ENCODE data around the gene SRRM2. TPM values are rescaled to one million over a fixed set of nuclear protein-coding genes. Genes with fewer than 3 reads are reported as not detected.

Gene SRRM2
- total RNA-seq, 1 donor = 96.3 TPM

DNA sequence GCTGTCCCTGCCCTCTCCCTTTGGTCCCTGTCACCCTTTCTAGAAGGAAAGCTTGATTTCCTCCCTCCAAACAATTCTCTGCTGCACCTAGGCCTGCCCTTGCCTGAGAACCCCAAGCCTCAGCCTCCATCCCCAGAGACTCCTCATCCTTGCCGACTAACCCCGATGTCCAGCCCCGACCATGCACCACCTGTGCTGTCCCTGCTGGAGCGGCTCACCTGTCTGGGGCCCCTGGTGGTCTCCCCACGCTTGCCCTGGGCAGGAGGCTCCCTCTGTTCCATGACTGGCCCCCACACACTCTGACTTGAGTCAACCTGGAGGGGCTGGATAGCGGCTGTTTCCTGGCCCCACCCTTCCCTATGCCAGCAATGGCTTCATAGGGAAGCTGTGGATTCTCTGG is 12.0 kb upstream of the SRRM2 start:
- TF ChIP-seq, protein P1, sequence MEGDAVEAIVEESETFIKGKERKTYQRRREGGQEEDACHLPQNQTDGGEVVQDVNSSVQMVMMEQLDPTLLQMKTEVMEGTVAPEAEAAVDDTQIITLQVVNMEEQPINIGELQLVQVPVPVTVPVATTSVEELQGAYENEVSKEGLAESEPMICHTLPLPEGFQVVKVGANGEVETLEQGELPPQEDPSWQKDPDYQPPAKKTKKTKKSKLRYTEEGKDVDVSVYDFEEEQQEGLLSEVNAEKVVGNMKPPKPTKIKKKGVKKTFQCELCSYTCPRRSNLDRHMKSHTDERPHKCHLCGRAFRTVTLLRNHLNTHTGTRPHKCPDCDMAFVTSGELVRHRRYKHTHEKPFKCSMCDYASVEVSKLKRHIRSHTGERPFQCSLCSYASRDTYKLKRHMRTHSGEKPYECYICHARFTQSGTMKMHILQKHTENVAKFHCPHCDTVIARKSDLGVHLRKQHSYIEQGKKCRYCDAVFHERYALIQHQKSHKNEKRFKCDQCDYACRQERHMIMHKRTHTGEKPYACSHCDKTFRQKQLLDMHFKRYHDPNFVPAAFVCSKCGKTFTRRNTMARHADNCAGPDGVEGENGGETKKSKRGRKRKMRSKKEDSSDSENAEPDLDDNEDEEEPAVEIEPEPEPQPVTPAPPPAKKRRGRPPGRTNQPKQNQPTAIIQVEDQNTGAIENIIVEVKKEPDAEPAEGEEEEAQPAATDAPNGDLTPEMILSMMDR (IDR thresholded peaks at IDR 0.05; ENCODE audit: insufficient read depth, low read length) = no peak
- H3K4me3 ChIP-seq (ENCODE audit: low read depth, low read length) = no peak overlapping the region
- no peak for DNase-seq (ENCODE audit: low read depth)

DNA sequence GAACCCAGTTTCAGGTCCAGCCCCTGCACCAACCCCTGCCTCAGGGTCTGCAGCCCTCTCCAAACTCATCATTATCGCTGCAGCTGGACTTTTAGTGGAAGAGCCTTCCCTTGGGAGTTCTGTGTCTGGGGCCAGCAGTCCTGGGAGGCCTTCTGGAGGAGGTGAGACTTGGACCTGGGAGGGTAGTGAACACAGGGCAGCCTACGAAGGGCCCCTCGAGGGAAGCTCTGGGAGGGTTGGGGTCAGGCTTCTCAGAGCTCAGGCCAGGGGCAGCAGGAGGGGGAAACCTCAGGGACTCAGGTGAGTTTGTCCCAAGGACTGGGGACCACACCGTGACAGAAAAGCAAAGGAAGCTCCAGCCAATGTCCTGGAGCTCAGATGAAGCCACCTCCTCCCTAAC is 11.3 kb upstream of the SRRM2 start:
- no peak overlapping the region for H3K4me3 ChIP-seq (ENCODE audit: low read depth, low read length)
- TF ChIP-seq, protein P1 (IDR thresholded peaks at IDR 0.05; ENCODE audit: insufficient read depth, low read length) = no peak
- no peak for DNase-seq (ENCODE audit: low read depth)

GRCh38 chr16:2742323-2743006 is 10.0 kb upstream of the SRRM2 start:
- H3K4me3 ChIP-seq (ENCODE audit: low read depth, low read length) = no peak overlapping the region
- TF ChIP-seq, protein P1 (IDR thresholded peaks at IDR 0.05; ENCODE audit: insufficient read depth, low read length) = no peak
- DNase-seq (ENCODE audit: low read depth) = no peak

- DNase-seq (ENCODE audit: low read depth) = no peak
- TF ChIP-seq, protein P1 (IDR thresholded peaks at IDR 0.05; ENCODE audit: insufficient read depth, low read length) = no peak
- no peak overlapping the region for H3K4me3 ChIP-seq (ENCODE audit: low read depth, low read length)
Observed at GRCh38 chr16:2743007-2743810, 9.2 kb upstream of the SRRM2 start.

DNA sequence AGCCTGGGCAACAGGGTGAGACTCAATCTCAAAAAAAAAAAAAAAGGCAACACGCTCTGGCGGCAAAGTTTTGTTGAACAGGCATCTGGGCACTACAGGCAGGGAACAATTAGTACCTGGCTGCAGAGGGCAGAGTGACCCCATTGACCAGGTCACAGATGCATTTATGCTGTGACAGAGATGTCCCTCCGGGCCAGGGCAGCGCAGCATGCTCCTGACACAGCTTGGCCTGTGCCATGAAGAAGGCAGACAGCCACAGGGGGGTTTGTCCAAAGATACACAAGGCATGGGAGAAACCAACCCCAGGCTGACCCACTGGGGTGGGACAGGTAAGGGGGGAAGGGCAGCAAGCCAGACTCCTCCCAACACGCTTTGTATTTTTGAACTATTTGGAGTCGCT is 7.7 kb upstream of the SRRM2 start:
- DNase-seq (ENCODE audit: low read depth) = no peak
- TF ChIP-seq, protein P1 (IDR thresholded peaks at IDR 0.05; ENCODE audit: insufficient read depth, low read length) = no peak
- H3K4me3 ChIP-seq (ENCODE audit: low read depth, low read length) = no peak overlapping the region

DNA sequence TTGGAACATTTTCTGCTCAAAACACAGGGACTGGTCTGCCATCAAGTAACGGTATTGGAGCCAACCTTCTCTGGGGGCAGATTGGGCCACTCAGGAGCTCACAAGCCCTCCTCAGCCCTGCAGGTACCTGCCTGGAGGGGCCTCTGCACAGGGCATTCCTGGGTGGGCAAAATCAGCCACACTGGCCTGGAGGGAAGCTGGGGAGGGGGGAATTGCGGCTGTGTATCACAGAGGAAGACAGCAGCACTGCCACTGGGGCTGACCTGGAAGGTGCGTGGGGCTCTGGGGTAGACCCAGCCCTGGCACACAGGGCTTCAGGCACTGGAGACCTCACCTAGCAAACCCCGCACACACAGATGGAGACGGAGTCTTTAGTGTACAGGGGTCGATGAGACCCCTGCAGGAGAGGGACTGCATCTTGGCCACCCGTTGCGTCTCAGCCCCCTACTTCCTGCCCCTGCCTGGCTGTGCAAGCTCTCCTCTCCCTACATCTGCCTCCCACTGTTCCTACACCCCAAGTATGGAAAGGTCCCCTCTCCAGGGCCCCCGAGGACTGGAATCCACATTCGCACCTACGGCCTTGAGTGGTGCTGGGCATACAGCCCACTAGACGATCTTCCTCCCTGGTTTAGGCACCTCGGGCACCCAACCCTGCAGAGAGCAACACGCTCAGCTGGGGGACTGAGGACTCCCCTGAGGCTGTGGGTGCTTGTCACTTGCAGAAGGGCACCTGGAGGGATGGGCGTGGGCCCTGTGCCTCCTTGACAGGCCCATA is 7.1 kb upstream of the SRRM2 start:
- H3K4me3 ChIP-seq (ENCODE audit: low read depth, low read length) = no peak overlapping the region
- TF ChIP-seq, protein P1 (IDR thresholded peaks at IDR 0.05; ENCODE audit: insufficient read depth, low read length) = no peak

More for the DNA sequence above, 7.1 kb upstream of the SRRM2 start:
- no peak for DNase-seq (ENCODE audit: low read depth)
